Activated CD8-positive, alpha-beta memory T cell treated with anti-CD3 and anti-CD28 coated beads, Interleukin-2, amount 10 ng/mL, durations not matched to agents 7 days and 5 days (primary cell): ENCODE data around the gene SMIM34. TPM values are rescaled to one million over a fixed set of nuclear protein-coding genes. Genes with fewer than 3 reads are reported as not detected.
"Not testable (repeated sequence)": the region's sequence is repeated elsewhere in the genome, so short reads cannot be mapped to it uniquely, and the experiment has no call there.

Experiments
- ATAC-seq: fragments of 150-1000 bp; cut with Tn5 transposase; one replicate; pipeline ENCODE4 v1.10.0; 2021; ENCODE audit warnings: moderate library complexity
- CTCF ChIA-PET: fragments of 350-600 bp; sonication (Branson Sonifier 250); formaldehyde crosslinking; loops from one replicate; lab custom pipeline; 2021; ENCODE audit warnings: antibody characterized with exemption; lab: Charles Lee
- DNase-seq: peaks from one replicate; pipeline ENCODE4 v3.0.0-alpha.2; 2020
- H3K27ac Mint-ChIP-seq: one replicate; pipeline ENCODE4 v1.8.0; 2021; ENCODE audit warnings: mild to moderate bottlenecking, mixed read lengths
- H3K27me3 Mint-ChIP-seq: one replicate; pipeline ENCODE4 v1.8.0; 2021; ENCODE audit warnings: mixed read lengths
- H3K36me3 Mint-ChIP-seq: one replicate; pipeline ENCODE4 v1.8.0; 2021; ENCODE audit warnings: mild to moderate bottlenecking, mixed read lengths
- H3K4me1 Mint-ChIP-seq: one replicate; pipeline ENCODE4 v1.8.0; 2021; ENCODE audit warnings: mixed read lengths
- H3K4me3 Mint-ChIP-seq: one replicate; pipeline ENCODE4 v1.8.0; 2021; ENCODE audit warnings: mild to moderate bottlenecking, moderate library complexity, mixed read lengths
- H3K9me3 Mint-ChIP-seq: one replicate; pipeline ENCODE4 v1.8.0; 2022; ENCODE audit warnings: low read depth, mixed read lengths
- total RNA-seq, 2 experiments: library from RNA; stranded (reverse); gene quantifications; one replicate each; pipeline ENCODE4 v1.2.3, GENCODE V29; 2021

Gene SMIM34
- total RNA-seq = not detected

GRCh38 chr21:34423805-34424204, at the start of gene SMIM34:
Gene SMIM34, minus strand, starts transcription at chr21:34423951. Its CDS starts 112 bp downstream, at chr21:34423839.
- DNase-seq, H3K27me3 Mint-ChIP-seq, H3K36me3 Mint-ChIP-seq, ATAC-seq, CTCF ChIA-PET, H3K9me3 Mint-ChIP-seq, H3K4me3 Mint-ChIP-seq, H3K4me1 Mint-ChIP-seq, H3K27ac Mint-ChIP-seq: not testable (repeated sequence)

DNA sequence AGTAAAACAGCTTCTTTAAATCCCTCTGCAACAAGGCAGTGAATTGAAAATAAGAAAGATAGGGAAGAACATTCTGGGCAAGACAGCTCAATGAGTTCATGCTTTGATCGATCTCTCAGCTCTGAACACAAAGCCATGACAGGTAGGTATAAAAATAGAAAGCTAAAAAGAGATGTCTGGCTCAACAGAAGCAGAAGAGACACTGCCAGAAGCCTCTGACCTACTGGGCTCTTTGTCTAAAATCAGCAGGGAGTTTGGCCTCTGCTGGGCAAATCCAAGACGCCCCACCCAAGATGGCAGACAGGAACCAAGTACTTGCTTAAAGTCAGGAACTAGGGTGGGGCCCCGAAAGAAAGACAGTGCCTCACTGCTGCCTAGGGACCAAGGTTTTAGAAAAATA, 43.6 kb upstream of the SMIM34 start:
- H3K27me3 Mint-ChIP-seq, H3K36me3 Mint-ChIP-seq, H3K4me3 Mint-ChIP-seq: not testable (repeated sequence)

DNA sequence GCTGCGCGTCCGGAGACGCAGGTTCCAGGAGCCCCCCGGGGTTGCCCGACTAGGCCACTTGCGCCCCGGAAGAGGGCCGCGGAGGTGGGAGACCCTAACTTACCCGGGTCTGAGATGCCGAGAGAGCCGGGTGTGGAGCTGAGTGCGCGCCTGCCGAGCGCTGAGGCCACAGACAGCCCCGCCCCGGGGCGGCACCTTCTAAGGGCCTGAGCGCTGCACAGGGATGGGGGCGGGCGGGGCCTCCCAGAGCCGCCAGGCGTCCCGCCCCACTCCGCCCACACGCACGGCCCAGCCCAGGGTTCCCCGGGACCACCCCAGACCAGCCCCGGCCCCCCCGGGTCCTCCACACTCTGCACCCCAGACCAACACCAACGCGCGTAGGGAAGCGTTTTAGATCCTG, 35.7 kb upstream of the SMIM34 start:
- H3K4me3 Mint-ChIP-seq, H3K27ac Mint-ChIP-seq, H3K27me3 Mint-ChIP-seq, ATAC-seq, CTCF ChIA-PET, H3K36me3 Mint-ChIP-seq, DNase-seq, H3K4me1 Mint-ChIP-seq, H3K9me3 Mint-ChIP-seq: not testable (repeated sequence)

More for the DNA sequence above, 43.6 kb upstream of the SMIM34 start:
- H3K9me3 Mint-ChIP-seq, H3K27ac Mint-ChIP-seq, CTCF ChIA-PET, DNase-seq, ATAC-seq, H3K4me1 Mint-ChIP-seq: not testable (repeated sequence)

DNA sequence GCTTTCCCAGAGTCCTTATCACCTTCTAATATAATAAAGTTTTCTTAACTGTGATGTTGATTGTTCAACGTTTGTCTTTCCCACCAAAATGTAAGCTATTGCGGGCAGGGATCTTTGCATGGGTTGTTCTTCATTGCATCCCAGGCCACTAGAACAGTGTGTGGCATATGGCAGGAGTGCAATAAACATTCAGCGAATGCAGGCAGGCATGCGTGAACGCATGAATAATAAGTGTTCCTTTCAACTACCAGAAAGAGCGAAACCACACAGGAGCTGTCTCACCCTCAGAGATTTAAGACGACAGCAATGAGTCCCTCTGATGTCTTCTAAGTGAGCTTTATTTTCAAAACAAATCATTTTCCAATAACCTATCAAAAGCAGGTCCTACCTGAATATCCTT, 34.5 kb upstream of the SMIM34 start:
- CTCF ChIA-PET, H3K4me3 Mint-ChIP-seq, H3K4me1 Mint-ChIP-seq, H3K27ac Mint-ChIP-seq, ATAC-seq, H3K36me3 Mint-ChIP-seq, H3K27me3 Mint-ChIP-seq, H3K9me3 Mint-ChIP-seq, DNase-seq: not testable (repeated sequence)

- H3K27me3 Mint-ChIP-seq, DNase-seq, H3K36me3 Mint-ChIP-seq, H3K9me3 Mint-ChIP-seq, ATAC-seq, H3K27ac Mint-ChIP-seq, H3K4me3 Mint-ChIP-seq, H3K4me1 Mint-ChIP-seq, CTCF ChIA-PET: not testable (repeated sequence)
These were observed 32.4 kb upstream of the SMIM34 start for GRCh38 chr21:34456180-34456579.

DNA sequence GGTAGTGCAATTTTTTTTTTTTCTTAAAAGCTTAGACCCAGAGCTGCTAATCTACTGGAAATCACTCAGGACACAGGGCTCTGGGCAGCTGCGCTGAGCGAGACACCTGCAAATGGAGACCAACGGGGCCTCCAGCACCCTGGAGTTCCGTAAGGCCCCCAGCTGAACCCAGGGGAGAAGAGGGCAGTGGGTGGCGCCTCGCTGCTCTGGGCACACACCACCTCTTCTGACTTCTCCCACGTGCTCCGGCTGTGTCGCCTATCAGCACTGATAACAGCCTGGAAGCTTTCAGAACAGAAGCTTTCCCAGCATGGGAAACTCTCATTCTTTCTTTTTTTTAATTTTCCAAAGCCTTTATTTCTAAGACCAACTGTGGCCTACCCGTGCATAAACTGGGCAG, 31.9 kb upstream of the SMIM34 start:
- H3K27me3 Mint-ChIP-seq, H3K27ac Mint-ChIP-seq, DNase-seq, H3K36me3 Mint-ChIP-seq, H3K9me3 Mint-ChIP-seq, CTCF ChIA-PET, H3K4me3 Mint-ChIP-seq, H3K4me1 Mint-ChIP-seq, ATAC-seq: not testable (repeated sequence)

- H3K4me1 Mint-ChIP-seq, CTCF ChIA-PET, H3K4me3 Mint-ChIP-seq, H3K36me3 Mint-ChIP-seq, H3K27me3 Mint-ChIP-seq, ATAC-seq, H3K27ac Mint-ChIP-seq, H3K9me3 Mint-ChIP-seq, DNase-seq: not testable (repeated sequence)
These were observed 23.3 kb upstream of the SMIM34 start for GRCh38 chr21:34447018-34447417.

GRCh38 chr21:34443486-34443885, 19.7 kb upstream of the SMIM34 start:
- CTCF ChIA-PET = not testable (repeated sequence)

GRCh38 chr21:34429710-34430109, 6.0 kb upstream of the SMIM34 start:
- H3K9me3 Mint-ChIP-seq, ATAC-seq, H3K27ac Mint-ChIP-seq, DNase-seq, H3K36me3 Mint-ChIP-seq, CTCF ChIA-PET, H3K27me3 Mint-ChIP-seq, H3K4me1 Mint-ChIP-seq, H3K4me3 Mint-ChIP-seq: not testable (repeated sequence)

More at GRCh38 chr21:34443486-34443885, 19.7 kb upstream of the SMIM34 start:
- not testable (repeated sequence) for H3K9me3 Mint-ChIP-seq, H3K4me3 Mint-ChIP-seq, H3K27me3 Mint-ChIP-seq, DNase-seq, ATAC-seq, H3K4me1 Mint-ChIP-seq, H3K27ac Mint-ChIP-seq, H3K36me3 Mint-ChIP-seq

- H3K27ac Mint-ChIP-seq, DNase-seq, H3K9me3 Mint-ChIP-seq, H3K27me3 Mint-ChIP-seq, H3K4me1 Mint-ChIP-seq, H3K36me3 Mint-ChIP-seq, H3K4me3 Mint-ChIP-seq, CTCF ChIA-PET, ATAC-seq: not testable (repeated sequence)
These were observed 4.7 kb upstream of the SMIM34 start for GRCh38 chr21:34428441-34428840.

- H3K27ac Mint-ChIP-seq, H3K4me3 Mint-ChIP-seq, H3K9me3 Mint-ChIP-seq, ATAC-seq, H3K36me3 Mint-ChIP-seq, DNase-seq, H3K4me1 Mint-ChIP-seq, CTCF ChIA-PET, H3K27me3 Mint-ChIP-seq: not testable (repeated sequence)
These were observed 3.6 kb upstream of the SMIM34 start for GRCh38 chr21:34427339-34427738.

DNA sequence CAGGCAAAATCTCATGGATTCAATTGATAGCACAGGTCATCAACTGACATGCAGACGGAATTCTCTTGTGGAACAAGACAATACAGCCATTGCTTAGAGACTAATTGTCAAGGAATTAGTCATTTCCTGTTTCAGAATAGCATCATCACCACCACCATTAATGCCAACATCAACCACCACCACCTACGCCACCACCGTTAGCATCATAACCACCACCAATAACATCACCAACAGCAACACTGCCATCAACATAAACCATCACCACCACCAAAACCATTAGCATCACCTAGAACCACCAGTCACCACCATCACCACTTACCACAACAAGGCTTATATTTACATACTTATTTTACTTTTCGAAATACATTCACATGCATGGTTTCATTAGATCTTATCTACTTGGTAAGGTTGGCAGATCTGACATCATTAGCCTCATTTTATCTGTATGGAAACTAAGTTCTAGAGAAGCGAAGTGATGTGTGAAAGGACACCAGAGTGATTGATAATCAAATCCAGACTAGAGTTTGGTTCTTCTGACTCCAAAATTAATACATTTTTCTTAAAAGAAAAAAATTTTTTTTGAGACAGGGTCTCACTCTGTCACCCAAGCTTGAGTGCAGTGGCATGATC, 6.2 kb downstream of the SMIM34 start:
- H3K4me3 Mint-ChIP-seq, H3K27me3 Mint-ChIP-seq, DNase-seq, H3K27ac Mint-ChIP-seq, CTCF ChIA-PET, H3K4me1 Mint-ChIP-seq, H3K36me3 Mint-ChIP-seq, H3K9me3 Mint-ChIP-seq: not testable (repeated sequence)
- peak; percentile 65 for ATAC-seq

- CTCF ChIA-PET, H3K36me3 Mint-ChIP-seq, H3K4me1 Mint-ChIP-seq, ATAC-seq, H3K27me3 Mint-ChIP-seq, H3K4me3 Mint-ChIP-seq, DNase-seq, H3K27ac Mint-ChIP-seq, H3K9me3 Mint-ChIP-seq: not testable (repeated sequence)
These were observed 16.5 kb downstream of the SMIM34 start for GRCh38 chr21:34407294-34407693.

DNA sequence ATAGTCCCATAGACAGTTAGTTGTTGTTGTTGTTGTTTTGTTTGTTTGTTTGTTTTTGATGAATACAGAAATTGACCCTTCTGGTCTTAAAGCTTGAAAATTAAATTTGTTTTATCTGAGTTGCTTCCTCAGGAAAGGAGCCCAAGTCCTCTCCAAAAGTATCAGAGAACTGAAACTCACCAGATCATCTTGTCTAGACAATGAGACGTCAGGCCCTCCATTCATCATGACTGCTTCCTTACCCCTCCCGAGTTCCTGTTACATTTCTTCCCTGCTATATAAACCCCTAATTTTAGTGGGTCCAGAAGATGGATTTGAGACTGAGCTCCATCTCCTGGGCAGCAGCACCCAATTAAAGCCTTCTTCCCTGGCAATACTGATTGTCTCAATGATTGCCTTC, 17.1 kb downstream of the SMIM34 start:
- CTCF ChIA-PET, ATAC-seq, H3K36me3 Mint-ChIP-seq, H3K9me3 Mint-ChIP-seq, DNase-seq, H3K4me3 Mint-ChIP-seq, H3K27ac Mint-ChIP-seq, H3K27me3 Mint-ChIP-seq, H3K4me1 Mint-ChIP-seq: not testable (repeated sequence)

DNA sequence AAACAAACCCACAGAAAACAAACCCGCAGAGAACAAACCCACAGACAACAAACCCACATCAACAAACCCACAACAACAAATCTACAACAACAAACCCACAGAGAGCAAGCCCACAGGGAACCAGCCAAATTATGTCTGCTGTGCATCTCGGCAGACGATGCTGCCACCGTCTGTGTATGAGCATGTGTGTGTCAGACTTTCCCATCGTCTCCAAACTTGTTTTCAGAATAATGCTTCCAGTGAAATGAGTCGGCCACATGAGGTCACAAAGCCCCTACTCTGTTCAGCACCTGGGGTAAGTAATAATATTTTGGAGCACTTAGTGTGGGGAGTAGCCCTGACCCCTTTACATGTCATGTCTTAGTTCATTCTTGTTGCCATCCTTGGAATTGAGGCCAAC, 17.6 kb downstream of the SMIM34 start:
- H3K27ac Mint-ChIP-seq, ATAC-seq, H3K9me3 Mint-ChIP-seq, H3K4me1 Mint-ChIP-seq, H3K4me3 Mint-ChIP-seq, H3K36me3 Mint-ChIP-seq, DNase-seq, H3K27me3 Mint-ChIP-seq, CTCF ChIA-PET: not testable (repeated sequence)
